HepG2 (cell line): ENCODE results near the gene TRIM31. TPM values are rescaled to one million over a fixed set of nuclear protein-coding genes. Genes with fewer than 3 reads are reported as not detected.
A peak's percentile ranks its signal among the peaks of the same experiment; 100 is the strongest.

ENCODE experiments used
- AHR ChIP-seq: IDR thresholded peaks from 2 replicates; pipeline ENCODE4 v1.6.1; 2018; ENCODE audit warnings: missing genetic modification reagents, missing compliant biosample characterization
- CENPBD1 ChIP-seq: sonication (generic); formaldehyde crosslinking; IDR thresholded peaks from 2 replicates; pipeline ENCODE4 v1.8.0; 2022; ENCODE audit warnings: missing genetic modification reagents, low read depth, mild to moderate bottlenecking, borderline replicate concordance
- GATAD1 ChIP-seq: IDR thresholded peaks from 2 replicates; pipeline ENCODE4 v1.6.1; 2016; ENCODE audit warnings: missing genetic modification reagents, missing compliant biosample characterization
- HMGA1 ChIP-seq: sonication (generic); formaldehyde crosslinking; conservative IDR thresholded peaks from 2 replicates; pipeline ENCODE4 v1.4.0; 2020; ENCODE audit warnings: missing genetic modification reagents
- HMGXB4 ChIP-seq, 2 experiments: sonication (generic) in 1 of 2; formaldehyde crosslinking in 1 of 2; IDR thresholded peaks; 2 replicates each; pipeline versions ENCODE4 v1.4.0 to v1.6.1; 2018 to 2020; ENCODE audit warnings: missing genetic modification reagents in 2 of 2, borderline replicate concordance in 1 of 2, low read depth in 1 of 2, mild to moderate bottlenecking in 1 of 2, missing biosample characterization in 1 of 2
- HOXA5 ChIP-seq: sonication (generic); formaldehyde crosslinking; IDR thresholded peaks from 2 replicates; pipeline ENCODE4 v1.4.0; 2020; ENCODE audit warnings: missing genetic modification reagents
- JUND ChIP-seq: sonication (generic); formaldehyde crosslinking; IDR thresholded peaks from 2 replicates; pipeline ENCODE4 v1.8.0; 2022; ENCODE audit warnings: mild to moderate bottlenecking, missing genetic modification reagents
- NFATC3 ChIP-seq: sonication (generic); formaldehyde crosslinking; IDR thresholded peaks from 2 replicates; pipeline ENCODE4 v1.5.1; 2020; ENCODE audit warnings: mild to moderate bottlenecking, missing genetic modification reagents
- SMARCC2 ChIP-seq: fragments of 450-650 bp; IDR thresholded peaks from 2 replicates; pipeline ENCODE4 v1.6.1; 2017; ENCODE audit warnings: antibody characterized with exemption, mild to moderate bottlenecking
- THYN1 ChIP-seq: sonication (generic); formaldehyde crosslinking; IDR thresholded peaks from 2 replicates; pipeline ENCODE4 v1.8.1; 2023; ENCODE audit warnings: low read depth, mild to moderate bottlenecking, moderate library complexity, missing genetic modification reagents, borderline replicate concordance
- ZFP1 ChIP-seq: IDR thresholded peaks from 2 replicates; pipeline ENCODE4 v1.6.1; 2016
- ZZZ3 ChIP-seq: sonication (generic); formaldehyde crosslinking; IDR thresholded peaks from 2 replicates; pipeline ENCODE4 v1.4.0; 2020; ENCODE audit warnings: missing genetic modification reagents, mild to moderate bottlenecking, borderline replicate concordance
- polyA plus RNA-seq, 8 experiments: library from polyadenylated mRNA; depleted of rRNA in 3 of 8; stranded (reverse) in 7 of 8; unstranded in 1 of 8; fragments of >200 nt; fragmentation: Illumina TruSeq in 4 of 8; extraction: Trizol in 4 of 8; gene quantifications; 2 replicates each; pipeline versions ENCODE4 v1.2.1 to v1.2.3, GENCODE V29; 2011 to 2016; ENCODE audit warnings: low read depth in 4 of 8, missing spikeins in 1 of 8, mixed read lengths in 1 of 8; ENCODE audit not compliant: insufficient read depth in 1 of 8
- total RNA-seq, 5 experiments: library from RNA; depleted of rRNA; stranded (reverse); fragments of >200 nt; fragmentation: Illumina TruSeq; extraction: Trizol; gene quantifications; 2 replicates each; pipeline ENCODE4 v1.2.3, GENCODE V29; 2016; ENCODE audit warnings: low read depth in 1 of 5
- TF ChIP-seq, protein P1 (sequence below): sonication (generic); formaldehyde crosslinking; IDR thresholded peaks from 2 replicates; pipeline ENCODE4 v1.5.1; 2020; ENCODE audit warnings: mild to moderate bottlenecking, missing genetic modification reagents, borderline replicate concordance
- TF ChIP-seq, protein P2 (sequence below): sonication (generic); formaldehyde crosslinking; IDR thresholded peaks from 2 replicates; pipeline ENCODE4 v1.4.0; 2020; ENCODE audit warnings: missing genetic modification reagents
- TF ChIP-seq, protein P3 (sequence below): sonication (generic); formaldehyde crosslinking; IDR thresholded peaks from 2 replicates; pipeline ENCODE4 v1.4.0; 2020; ENCODE audit warnings: missing genetic modification reagents

TRIM31 gene
- total and polyA plus RNA-seq, 2 of the 13 experiments (the other 11 are each of a cell fraction or from before 2014, with no cell fraction given), result 0.13 to 0.51 TPM

GRCh38 chr6:30075094-30075789 lies 37.6 kb downstream of the TRIM31 start, which contains the start of gene RNF39 (continued):
- TF ChIP-seq NFATC3 (CRISPR knock-in tag) (no peak), GATAD1 (CRISPR knock-in tag) (no peak), ZFP1 (CRISPR knock-in tag) (no peak), HOXA5 (no peak), ZZZ3 (CRISPR knock-in tag) (no peak), SMARCC2 (no peak), JUND (CRISPR knock-in tag) (no peak), HMGA1 (CRISPR knock-in tag) (no peak), AHR (CRISPR knock-in tag) (peak; percentile 74; the same call in 1 of the 2 replicates), THYN1 (CRISPR knock-in tag) (no peak), HMGXB4 (CRISPR knock-in tag; IDR thresholded peaks at IDR 0.05; ENCODE audit: borderline replicate concordance in 1 of 2, low read depth in 1 of 2) (no peak; a peak in 1 of 4 replicates), CENPBD1 (CRISPR knock-in tag) (no peak)
- TF ChIP-seq, protein P1, sequence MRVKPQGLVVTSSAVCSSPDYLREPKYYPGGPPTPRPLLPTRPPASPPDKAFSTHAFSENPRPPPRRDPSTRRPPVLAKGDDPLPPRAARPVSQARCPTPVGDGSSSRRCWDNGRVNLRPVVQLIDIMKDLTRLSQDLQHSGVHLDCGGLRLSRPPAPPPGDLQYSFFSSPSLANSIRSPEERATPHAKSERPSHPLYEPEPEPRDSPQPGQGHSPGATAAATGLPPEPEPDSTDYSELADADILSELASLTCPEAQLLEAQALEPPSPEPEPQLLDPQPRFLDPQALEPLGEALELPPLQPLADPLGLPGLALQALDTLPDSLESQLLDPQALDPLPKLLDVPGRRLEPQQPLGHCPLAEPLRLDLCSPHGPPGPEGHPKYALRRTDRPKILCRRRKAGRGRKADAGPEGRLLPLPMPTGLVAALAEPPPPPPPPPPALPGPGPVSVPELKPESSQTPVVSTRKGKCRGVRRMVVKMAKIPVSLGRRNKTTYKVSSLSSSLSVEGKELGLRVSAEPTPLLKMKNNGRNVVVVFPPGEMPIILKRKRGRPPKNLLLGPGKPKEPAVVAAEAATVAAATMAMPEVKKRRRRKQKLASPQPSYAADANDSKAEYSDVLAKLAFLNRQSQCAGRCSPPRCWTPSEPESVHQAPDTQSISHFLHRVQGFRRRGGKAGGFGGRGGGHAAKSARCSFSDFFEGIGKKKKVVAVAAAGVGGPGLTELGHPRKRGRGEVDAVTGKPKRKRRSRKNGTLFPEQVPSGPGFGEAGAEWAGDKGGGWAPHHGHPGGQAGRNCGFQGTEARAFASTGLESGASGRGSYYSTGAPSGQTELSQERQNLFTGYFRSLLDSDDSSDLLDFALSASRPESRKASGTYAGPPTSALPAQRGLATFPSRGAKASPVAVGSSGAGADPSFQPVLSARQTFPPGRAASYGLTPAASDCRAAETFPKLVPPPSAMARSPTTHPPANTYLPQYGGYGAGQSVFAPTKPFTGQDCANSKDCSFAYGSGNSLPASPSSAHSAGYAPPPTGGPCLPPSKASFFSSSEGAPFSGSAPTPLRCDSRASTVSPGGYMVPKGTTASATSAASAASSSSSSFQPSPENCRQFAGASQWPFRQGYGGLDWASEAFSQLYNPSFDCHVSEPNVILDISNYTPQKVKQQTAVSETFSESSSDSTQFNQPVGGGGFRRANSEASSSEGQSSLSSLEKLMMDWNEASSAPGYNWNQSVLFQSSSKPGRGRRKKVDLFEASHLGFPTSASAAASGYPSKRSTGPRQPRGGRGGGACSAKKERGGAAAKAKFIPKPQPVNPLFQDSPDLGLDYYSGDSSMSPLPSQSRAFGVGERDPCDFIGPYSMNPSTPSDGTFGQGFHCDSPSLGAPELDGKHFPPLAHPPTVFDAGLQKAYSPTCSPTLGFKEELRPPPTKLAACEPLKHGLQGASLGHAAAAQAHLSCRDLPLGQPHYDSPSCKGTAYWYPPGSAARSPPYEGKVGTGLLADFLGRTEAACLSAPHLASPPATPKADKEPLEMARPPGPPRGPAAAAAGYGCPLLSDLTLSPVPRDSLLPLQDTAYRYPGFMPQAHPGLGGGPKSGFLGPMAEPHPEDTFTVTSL, result no peak
- TF ChIP-seq, protein P2, sequence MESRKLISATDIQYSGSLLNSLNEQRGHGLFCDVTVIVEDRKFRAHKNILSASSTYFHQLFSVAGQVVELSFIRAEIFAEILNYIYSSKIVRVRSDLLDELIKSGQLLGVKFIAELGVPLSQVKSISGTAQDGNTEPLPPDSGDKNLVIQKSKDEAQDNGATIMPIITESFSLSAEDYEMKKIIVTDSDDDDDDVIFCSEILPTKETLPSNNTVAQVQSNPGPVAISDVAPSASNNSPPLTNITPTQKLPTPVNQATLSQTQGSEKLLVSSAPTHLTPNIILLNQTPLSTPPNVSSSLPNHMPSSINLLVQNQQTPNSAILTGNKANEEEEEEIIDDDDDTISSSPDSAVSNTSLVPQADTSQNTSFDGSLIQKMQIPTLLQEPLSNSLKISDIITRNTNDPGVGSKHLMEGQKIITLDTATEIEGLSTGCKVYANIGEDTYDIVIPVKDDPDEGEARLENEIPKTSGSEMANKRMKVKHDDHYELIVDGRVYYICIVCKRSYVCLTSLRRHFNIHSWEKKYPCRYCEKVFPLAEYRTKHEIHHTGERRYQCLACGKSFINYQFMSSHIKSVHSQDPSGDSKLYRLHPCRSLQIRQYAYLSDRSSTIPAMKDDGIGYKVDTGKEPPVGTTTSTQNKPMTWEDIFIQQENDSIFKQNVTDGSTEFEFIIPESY (CRISPR knock-in tag), result no peak
- TF ChIP-seq, protein P3, sequence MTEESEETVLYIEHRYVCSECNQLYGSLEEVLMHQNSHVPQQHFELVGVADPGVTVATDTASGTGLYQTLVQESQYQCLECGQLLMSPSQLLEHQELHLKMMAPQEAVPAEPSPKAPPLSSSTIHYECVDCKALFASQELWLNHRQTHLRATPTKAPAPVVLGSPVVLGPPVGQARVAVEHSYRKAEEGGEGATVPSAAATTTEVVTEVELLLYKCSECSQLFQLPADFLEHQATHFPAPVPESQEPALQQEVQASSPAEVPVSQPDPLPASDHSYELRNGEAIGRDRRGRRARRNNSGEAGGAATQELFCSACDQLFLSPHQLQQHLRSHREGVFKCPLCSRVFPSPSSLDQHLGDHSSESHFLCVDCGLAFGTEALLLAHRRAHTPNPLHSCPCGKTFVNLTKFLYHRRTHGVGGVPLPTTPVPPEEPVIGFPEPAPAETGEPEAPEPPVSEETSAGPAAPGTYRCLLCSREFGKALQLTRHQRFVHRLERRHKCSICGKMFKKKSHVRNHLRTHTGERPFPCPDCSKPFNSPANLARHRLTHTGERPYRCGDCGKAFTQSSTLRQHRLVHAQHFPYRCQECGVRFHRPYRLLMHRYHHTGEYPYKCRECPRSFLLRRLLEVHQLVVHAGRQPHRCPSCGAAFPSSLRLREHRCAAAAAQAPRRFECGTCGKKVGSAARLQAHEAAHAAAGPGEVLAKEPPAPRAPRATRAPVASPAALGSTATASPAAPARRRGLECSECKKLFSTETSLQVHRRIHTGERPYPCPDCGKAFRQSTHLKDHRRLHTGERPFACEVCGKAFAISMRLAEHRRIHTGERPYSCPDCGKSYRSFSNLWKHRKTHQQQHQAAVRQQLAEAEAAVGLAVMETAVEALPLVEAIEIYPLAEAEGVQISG, result peak; percentile 54; the same call in 1 of the 2 replicates
